Endothelial cell of umbilical vein (primary cell): ENCODE measurements around the gene LAMB4. TPM values are rescaled to one million over a fixed set of nuclear protein-coding genes. Genes with fewer than 3 reads are reported as not detected.

Experiments
- BruUV-seq: library from RNA; stranded (reverse); fragments of 400-500 nt; replicated peaks from 2 replicates; lab custom pipeline; 2021; lab: Mats Ljungman, UMichigan
- CTCF ChIA-PET: fragments of 300-600, 350-600 bp; sonication (Branson Sonifier 250); formaldehyde crosslinking; loops from one replicate; lab custom pipeline; 2021; ENCODE audit warnings: antibody characterized with exemption, inconsistent platforms; lab: Charles Lee
- POLR2A ChIA-PET: fragments of 300-600, 350-600 bp; sonication (Branson Sonifier 250); formaldehyde crosslinking; loops from one replicate; lab custom pipeline; 2021; ENCODE audit warnings: antibody characterized with exemption, inconsistent platforms; lab: Charles Lee
- DNase-seq: peaks from one replicate; pipeline ENCODE4 v3.0.0-alpha.2; 2011; ENCODE audit warnings: low read depth, low spot score
- FAIRE-seq: peaks from 2 replicates; lab custom pipeline; 2011; peaks lifted over from hg19 to GRCh38; lab: Jason Lieb, UNC
- H2AFZ ChIP-seq: 2 replicates; pipeline ENCODE4 v1.6.0; 2012; ENCODE audit warnings: low read depth, low read length, control low read depth, inconsistent platforms
- H3K27ac ChIP-seq: 2 replicates; pipeline ENCODE4 v1.5.1; 2011; ENCODE audit warnings: low read depth, mild to moderate bottlenecking, control low read depth, low read length, moderate library complexity; ENCODE audit not compliant: insufficient read depth
- H3K27me3 ChIP-seq, 2 experiments: 2 replicates each; pipeline versions ENCODE4 v1.6.0 to v1.6.1; 2011; ENCODE audit warnings: low read length in 2 of 2, mixed read lengths in 1 of 2; ENCODE audit not compliant: control insufficient read depth in 2 of 2, insufficient read depth in 2 of 2
- H3K36me3 ChIP-seq, 2 experiments: 2 replicates in 1 of 2; 3 replicates in 1 of 2; pipeline ENCODE4 v1.5.1; 2011; ENCODE audit warnings: low read length in 2 of 2, mild to moderate bottlenecking in 1 of 2, moderate library complexity in 1 of 2; ENCODE audit not compliant: control insufficient read depth in 2 of 2, insufficient read depth in 2 of 2; ENCODE audit errors: extremely low read depth in 1 of 2
- H3K4me1 ChIP-seq: 3 replicates; pipeline ENCODE4 v1.5.1; 2011; ENCODE audit warnings: mild to moderate bottlenecking, low read length; ENCODE audit not compliant: control insufficient read depth, insufficient read depth; ENCODE audit errors: extremely low read depth
- H3K4me2 ChIP-seq: 2 replicates; pipeline ENCODE4 v1.6.1; 2011; ENCODE audit warnings: low read length, control low read depth, mixed read lengths; ENCODE audit not compliant: insufficient read depth
- H3K4me3 ChIP-seq, 3 experiments: fragments of 200-600 bp in 1 of 3; sonication (generic), shearing (Covaris generic) in 1 of 3; replicated peaks in 1 of 3; 2 replicates each; pipeline ENCODE4 v1.5.1; 2011 to 2016; ENCODE audit warnings: control low read depth in 3 of 3, low read length in 3 of 3, mild to moderate bottlenecking in 2 of 3, inconsistent platforms in 1 of 3, low read depth in 1 of 3, moderate library complexity in 1 of 3; ENCODE audit not compliant: insufficient read depth in 1 of 3
- H3K79me2 ChIP-seq: 2 replicates; pipeline ENCODE4 v1.6.0; 2012; ENCODE audit warnings: low read length, inconsistent platforms; ENCODE audit not compliant: control insufficient read depth, insufficient read depth
- H3K9ac ChIP-seq: replicated peaks from 2 replicates; pipeline ENCODE3; 2011; ENCODE audit warnings: low read length, control low read depth; ENCODE audit not compliant: insufficient read depth; ENCODE audit errors: extremely low read depth
- H3K9me1 ChIP-seq: replicated peaks from 3 replicates; pipeline ENCODE4 v1.6.0; 2011; ENCODE audit warnings: mild to moderate bottlenecking, low read length; ENCODE audit not compliant: control insufficient read depth, insufficient read depth; ENCODE audit errors: extremely low read depth
- H3K9me3 ChIP-seq: replicated peaks from 2 replicates; pipeline ENCODE4 v1.5.1; 2012; ENCODE audit warnings: low read length, inconsistent platforms; ENCODE audit not compliant: control insufficient read depth, insufficient read depth
- H4K20me1 ChIP-seq: replicated peaks from 2 replicates; pipeline ENCODE3; 2011; ENCODE audit warnings: mild to moderate bottlenecking, low read length; ENCODE audit not compliant: control insufficient read depth, insufficient read depth; ENCODE audit errors: extremely low read depth
- GATA2 ChIP-seq: IDR thresholded peaks from 2 replicates; pipeline ENCODE4 v1.7.0; 2011; ENCODE audit warnings: low read depth, mild to moderate bottlenecking, moderate library complexity, mixed read lengths, low read length; ENCODE audit not compliant: insufficient read length, insufficient read depth
- JUN ChIP-seq: IDR thresholded peaks from 2 replicates; pipeline ENCODE4 v1.6.1; 2011; ENCODE audit warnings: borderline replicate concordance, low read depth; ENCODE audit not compliant: insufficient read length, insufficient read depth
- MYC ChIP-seq: IDR thresholded peaks from one replicate; pipeline ENCODE4 v1.6.1; 2011; ENCODE audit warnings: mild to moderate bottlenecking, low read depth, low read length
- POLR2AphosphoS5 ChIP-seq: IDR thresholded peaks from 2 replicates; pipeline ENCODE4 v1.6.1; 2012; ENCODE audit warnings: low read depth, mild to moderate bottlenecking, control low read depth, low read length, moderate library complexity; ENCODE audit not compliant: insufficient read depth
- dilution Hi-C: fragments of 300-500 bp; cut with MboI; formaldehyde crosslinking; loops from one replicate; pipeline ENCODE4 v1.15.0; 2019; ENCODE audit warnings: low sequenced_read_pairs; ENCODE audit not compliant: extremely low pct_ligation_motif_present
- intact Hi-C: fragments of 100-400 bp; cut with micrococcal nuclease; formaldehyde crosslinking; loops from one replicate; pipeline ENCODE4 v1.10.0; 2022
- polyA plus RNA-seq, 4 experiments: library from polyadenylated mRNA; depleted of rRNA in 3 of 4; stranded (reverse) in 3 of 4; unstranded in 1 of 4; fragments of >200 nt; gene quantifications; 2 replicates each; pipeline versions ENCODE4 v1.2.1 to v1.2.3, GENCODE V29; 2011 to 2012; ENCODE audit warnings: missing spikeins in 1 of 4
- total RNA-seq: library from RNA; stranded (reverse); gene quantifications from 2 replicates; pipeline ENCODE4 v1.2.3, GENCODE V29; 2021
- TF ChIP-seq, protein P1 (sequence below): IDR thresholded peaks from 2 replicates; pipeline ENCODE4 v1.6.1; 2011; ENCODE audit not compliant: insufficient read depth, insufficient read length
- TF ChIP-seq, protein P2 (sequence below), 2 donors: IDR thresholded peaks; 1 replicate in 1 of 2; 2 replicates in 1 of 2; pipeline ENCODE4 v1.5.1; 2011; ENCODE audit warnings: low read length in 2 of 2, mild to moderate bottlenecking in 2 of 2, moderate library complexity in 2 of 2, control low read depth in 1 of 2, inconsistent platforms in 1 of 2, low read depth in 1 of 2; ENCODE audit not compliant: insufficient read depth in 1 of 2; ENCODE audit errors: extremely low read depth in 1 of 2

The LAMB4 gene
- total and polyA plus RNA-seq, 2 donors (not counting 3 experiments of a cell fraction or from before 2014, with no cell fraction given), result 0.15 to 0.20 TPM

GRCh38 chr7:108149908-108150307 lies 19.7 kb upstream of the LAMB4 start:
- POLR2A ChIA-PET, result no interaction called here

More at GRCh38 chr7:108149908-108150307, 19.7 kb upstream of the LAMB4 start:
- Histone ChIP-seq H3K27ac (no peak overlapping the region), H3K4me3 (no peak overlapping the region), H3K4me1 (no peaks in the 10 kb centered on the region), H3K27me3 (no peaks in the 10 kb centered on the region), H3K9me1 (no peaks in the 10 kb centered on the region), H3K4me2 (no peak overlapping the region), H3K9me3 (no peaks in the 10 kb centered on the region), H3K9ac (no peak overlapping the region), H2AFZ (no peak overlapping the region), H3K79me2 (no peaks in the 10 kb centered on the region), H3K36me3 (peaks cover 0 to 4% of the 10 kb centered on the region in 2 experiments), H4K20me1 (no peaks in the 10 kb centered on the region)
- FAIRE-seq, result no peak
- intact Hi-C loops, result loop anchor here (5.0 kb wide), 1 partner anchor 408 kb away; the partner anchor contains the start of gene CBLL1
- TF ChIP-seq, protein P1, sequence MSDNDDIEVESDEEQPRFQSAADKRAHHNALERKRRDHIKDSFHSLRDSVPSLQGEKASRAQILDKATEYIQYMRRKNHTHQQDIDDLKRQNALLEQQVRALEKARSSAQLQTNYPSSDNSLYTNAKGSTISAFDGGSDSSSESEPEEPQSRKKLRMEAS, result no peak
- TF ChIP-seq JUN (no peak), GATA2 (no peak), POLR2AphosphoS5 (no peak), MYC (no peak)
- TF ChIP-seq, protein P2, sequence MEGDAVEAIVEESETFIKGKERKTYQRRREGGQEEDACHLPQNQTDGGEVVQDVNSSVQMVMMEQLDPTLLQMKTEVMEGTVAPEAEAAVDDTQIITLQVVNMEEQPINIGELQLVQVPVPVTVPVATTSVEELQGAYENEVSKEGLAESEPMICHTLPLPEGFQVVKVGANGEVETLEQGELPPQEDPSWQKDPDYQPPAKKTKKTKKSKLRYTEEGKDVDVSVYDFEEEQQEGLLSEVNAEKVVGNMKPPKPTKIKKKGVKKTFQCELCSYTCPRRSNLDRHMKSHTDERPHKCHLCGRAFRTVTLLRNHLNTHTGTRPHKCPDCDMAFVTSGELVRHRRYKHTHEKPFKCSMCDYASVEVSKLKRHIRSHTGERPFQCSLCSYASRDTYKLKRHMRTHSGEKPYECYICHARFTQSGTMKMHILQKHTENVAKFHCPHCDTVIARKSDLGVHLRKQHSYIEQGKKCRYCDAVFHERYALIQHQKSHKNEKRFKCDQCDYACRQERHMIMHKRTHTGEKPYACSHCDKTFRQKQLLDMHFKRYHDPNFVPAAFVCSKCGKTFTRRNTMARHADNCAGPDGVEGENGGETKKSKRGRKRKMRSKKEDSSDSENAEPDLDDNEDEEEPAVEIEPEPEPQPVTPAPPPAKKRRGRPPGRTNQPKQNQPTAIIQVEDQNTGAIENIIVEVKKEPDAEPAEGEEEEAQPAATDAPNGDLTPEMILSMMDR (IDR thresholded peaks at IDR 0.05; ENCODE audit: extremely low read depth in 1 of 2, insufficient read depth in 1 of 2, low read depth in 1 of 2, low read length in 2 of 2), result no peak
- CTCF ChIA-PET, result interaction anchor here (0.6 to 1.1 kb wide), 2 partner anchors 40 to 53 kb away, joined by 3 read pairs; no protein-coding TSS in a partner anchor
- no TSS peak for BruUV-seq
- dilution Hi-C loops, result loop anchor here (5.0 kb wide), 1 partner anchor 148 kb away; the partner anchor contains the start of gene LAMB1
- no peak for DNase-seq
